Measurements from ENCODE around the gene HRCT1. TPM values are rescaled to one million over a fixed set of nuclear protein-coding genes. Genes with fewer than 3 reads are reported as not detected.

Gene HRCT1
- total and polyA plus RNA-seq, 2 experiments from 2014 or later, result not detected

DNA sequence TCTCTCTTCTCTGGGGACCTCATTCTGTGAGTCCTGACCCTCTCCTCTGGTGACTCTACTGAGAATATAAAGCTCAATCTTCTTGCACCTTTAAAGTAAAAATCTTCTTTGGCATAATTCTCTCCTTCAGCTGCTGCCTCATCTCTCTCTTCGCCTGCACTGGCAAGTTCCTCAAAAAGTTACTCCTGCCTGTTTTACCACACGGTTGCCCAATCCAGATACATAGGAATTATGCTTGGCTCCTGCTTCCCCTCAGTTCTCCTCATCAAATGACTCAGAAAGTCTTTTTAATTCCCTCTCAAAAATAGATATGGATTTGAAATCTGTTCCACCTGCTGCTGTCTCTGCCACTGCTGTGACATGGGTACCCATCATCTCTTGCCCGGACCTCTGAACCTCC lies 14.4 kb upstream of the HRCT1 start:
- H3K9me3 Mint-ChIP-seq, result no peaks in the 10 kb centered on the region
- H3K4me3 Mint-ChIP-seq, result no peak overlapping the region
- no peak overlapping the region for H3K27ac Mint-ChIP-seq
- H3K4me3 ChIP-seq, result no peak overlapping the region
- H3K4me1 ChIP-seq (ENCODE audit: insufficient read depth), result no peaks in the 10 kb centered on the region
- H3F3A ChIP-seq (replicated peaks; ENCODE audit: low read depth), result no peaks in the 10 kb centered on the region
- H2AFZ ChIP-seq, result 0 out of 2 replicates have a peak overlapping the region, but pooled peaks have one; percentile 43
- no peak for ATAC-seq
- H3K4me1 Mint-ChIP-seq, result no peaks in the 10 kb centered on the region
- DNase-seq (ENCODE audit: low spot score), result no peak
- H3K4me2 ChIP-seq, result no peak overlapping the region
- H3K27me3 Mint-ChIP-seq (ENCODE audit: insufficient read depth, low read depth, poor library complexity), result peaks cover 4% of the 10 kb centered on the region
- H3K36me3 ChIP-seq (ENCODE audit: insufficient read depth), result no peaks in the 10 kb centered on the region
- H3K27ac ChIP-seq (ENCODE audit: low read depth), result no peak overlapping the region
- no peaks in the 10 kb centered on the region for H3K36me3 Mint-ChIP-seq (ENCODE audit: low read depth)
- H3K27me3 ChIP-seq (ENCODE audit: insufficient read depth), result no peaks in the 10 kb centered on the region
- no peak for TF ChIP-seq POLR2AphosphoS5 (IDR thresholded peaks at IDR 0.05; ENCODE audit: low read depth)
- TF ChIP-seq, protein P1, sequence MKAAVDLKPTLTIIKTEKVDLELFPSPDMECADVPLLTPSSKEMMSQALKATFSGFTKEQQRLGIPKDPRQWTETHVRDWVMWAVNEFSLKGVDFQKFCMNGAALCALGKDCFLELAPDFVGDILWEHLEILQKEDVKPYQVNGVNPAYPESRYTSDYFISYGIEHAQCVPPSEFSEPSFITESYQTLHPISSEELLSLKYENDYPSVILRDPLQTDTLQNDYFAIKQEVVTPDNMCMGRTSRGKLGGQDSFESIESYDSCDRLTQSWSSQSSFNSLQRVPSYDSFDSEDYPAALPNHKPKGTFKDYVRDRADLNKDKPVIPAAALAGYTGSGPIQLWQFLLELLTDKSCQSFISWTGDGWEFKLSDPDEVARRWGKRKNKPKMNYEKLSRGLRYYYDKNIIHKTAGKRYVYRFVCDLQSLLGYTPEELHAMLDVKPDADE (IDR thresholded peaks at IDR 0.05), result no peak
- TF ChIP-seq ZNF331 (CRISPR knock-in tag; IDR thresholded peaks at IDR 0.05; ENCODE audit: low read depth), result no peak
- TF ChIP-seq ZNF114 (CRISPR knock-in tag; IDR thresholded peaks at IDR 0.05), result no peak
- TF ChIP-seq, protein P2, sequence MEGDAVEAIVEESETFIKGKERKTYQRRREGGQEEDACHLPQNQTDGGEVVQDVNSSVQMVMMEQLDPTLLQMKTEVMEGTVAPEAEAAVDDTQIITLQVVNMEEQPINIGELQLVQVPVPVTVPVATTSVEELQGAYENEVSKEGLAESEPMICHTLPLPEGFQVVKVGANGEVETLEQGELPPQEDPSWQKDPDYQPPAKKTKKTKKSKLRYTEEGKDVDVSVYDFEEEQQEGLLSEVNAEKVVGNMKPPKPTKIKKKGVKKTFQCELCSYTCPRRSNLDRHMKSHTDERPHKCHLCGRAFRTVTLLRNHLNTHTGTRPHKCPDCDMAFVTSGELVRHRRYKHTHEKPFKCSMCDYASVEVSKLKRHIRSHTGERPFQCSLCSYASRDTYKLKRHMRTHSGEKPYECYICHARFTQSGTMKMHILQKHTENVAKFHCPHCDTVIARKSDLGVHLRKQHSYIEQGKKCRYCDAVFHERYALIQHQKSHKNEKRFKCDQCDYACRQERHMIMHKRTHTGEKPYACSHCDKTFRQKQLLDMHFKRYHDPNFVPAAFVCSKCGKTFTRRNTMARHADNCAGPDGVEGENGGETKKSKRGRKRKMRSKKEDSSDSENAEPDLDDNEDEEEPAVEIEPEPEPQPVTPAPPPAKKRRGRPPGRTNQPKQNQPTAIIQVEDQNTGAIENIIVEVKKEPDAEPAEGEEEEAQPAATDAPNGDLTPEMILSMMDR (conservative IDR thresholded peaks at IDR 0.05; ENCODE audit: low read depth in 2 of 2), result no peak
- TF ChIP-seq STAT1 (IDR thresholded peaks at IDR 0.05; ENCODE audit: unreplicated experiment), result no peak
- TF ChIP-seq, protein P3, sequence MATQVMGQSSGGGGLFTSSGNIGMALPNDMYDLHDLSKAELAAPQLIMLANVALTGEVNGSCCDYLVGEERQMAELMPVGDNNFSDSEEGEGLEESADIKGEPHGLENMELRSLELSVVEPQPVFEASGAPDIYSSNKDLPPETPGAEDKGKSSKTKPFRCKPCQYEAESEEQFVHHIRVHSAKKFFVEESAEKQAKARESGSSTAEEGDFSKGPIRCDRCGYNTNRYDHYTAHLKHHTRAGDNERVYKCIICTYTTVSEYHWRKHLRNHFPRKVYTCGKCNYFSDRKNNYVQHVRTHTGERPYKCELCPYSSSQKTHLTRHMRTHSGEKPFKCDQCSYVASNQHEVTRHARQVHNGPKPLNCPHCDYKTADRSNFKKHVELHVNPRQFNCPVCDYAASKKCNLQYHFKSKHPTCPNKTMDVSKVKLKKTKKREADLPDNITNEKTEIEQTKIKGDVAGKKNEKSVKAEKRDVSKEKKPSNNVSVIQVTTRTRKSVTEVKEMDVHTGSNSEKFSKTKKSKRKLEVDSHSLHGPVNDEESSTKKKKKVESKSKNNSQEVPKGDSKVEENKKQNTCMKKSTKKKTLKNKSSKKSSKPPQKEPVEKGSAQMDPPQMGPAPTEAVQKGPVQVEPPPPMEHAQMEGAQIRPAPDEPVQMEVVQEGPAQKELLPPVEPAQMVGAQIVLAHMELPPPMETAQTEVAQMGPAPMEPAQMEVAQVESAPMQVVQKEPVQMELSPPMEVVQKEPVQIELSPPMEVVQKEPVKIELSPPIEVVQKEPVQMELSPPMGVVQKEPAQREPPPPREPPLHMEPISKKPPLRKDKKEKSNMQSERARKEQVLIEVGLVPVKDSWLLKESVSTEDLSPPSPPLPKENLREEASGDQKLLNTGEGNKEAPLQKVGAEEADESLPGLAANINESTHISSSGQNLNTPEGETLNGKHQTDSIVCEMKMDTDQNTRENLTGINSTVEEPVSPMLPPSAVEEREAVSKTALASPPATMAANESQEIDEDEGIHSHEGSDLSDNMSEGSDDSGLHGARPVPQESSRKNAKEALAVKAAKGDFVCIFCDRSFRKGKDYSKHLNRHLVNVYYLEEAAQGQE (IDR thresholded peaks at IDR 0.05; ENCODE audit: unreplicated experiment), result no peak
- no peak for TF ChIP-seq EZH2 (IDR thresholded peaks at IDR 0.05; ENCODE audit: low read depth, unreplicated experiment)
- TF ChIP-seq CREB1 (CRISPR knock-in tag; IDR thresholded peaks at IDR 0.05; ENCODE audit: low read depth), result no peak
- TF ChIP-seq NANOG (IDR thresholded peaks at IDR 0.05; ENCODE audit: borderline replicate concordance), result no peak
- no peak for TF ChIP-seq EZH2phosphoT487 (IDR thresholded peaks at IDR 0.05; ENCODE audit: unreplicated experiment)
- TF ChIP-seq, protein P4, sequence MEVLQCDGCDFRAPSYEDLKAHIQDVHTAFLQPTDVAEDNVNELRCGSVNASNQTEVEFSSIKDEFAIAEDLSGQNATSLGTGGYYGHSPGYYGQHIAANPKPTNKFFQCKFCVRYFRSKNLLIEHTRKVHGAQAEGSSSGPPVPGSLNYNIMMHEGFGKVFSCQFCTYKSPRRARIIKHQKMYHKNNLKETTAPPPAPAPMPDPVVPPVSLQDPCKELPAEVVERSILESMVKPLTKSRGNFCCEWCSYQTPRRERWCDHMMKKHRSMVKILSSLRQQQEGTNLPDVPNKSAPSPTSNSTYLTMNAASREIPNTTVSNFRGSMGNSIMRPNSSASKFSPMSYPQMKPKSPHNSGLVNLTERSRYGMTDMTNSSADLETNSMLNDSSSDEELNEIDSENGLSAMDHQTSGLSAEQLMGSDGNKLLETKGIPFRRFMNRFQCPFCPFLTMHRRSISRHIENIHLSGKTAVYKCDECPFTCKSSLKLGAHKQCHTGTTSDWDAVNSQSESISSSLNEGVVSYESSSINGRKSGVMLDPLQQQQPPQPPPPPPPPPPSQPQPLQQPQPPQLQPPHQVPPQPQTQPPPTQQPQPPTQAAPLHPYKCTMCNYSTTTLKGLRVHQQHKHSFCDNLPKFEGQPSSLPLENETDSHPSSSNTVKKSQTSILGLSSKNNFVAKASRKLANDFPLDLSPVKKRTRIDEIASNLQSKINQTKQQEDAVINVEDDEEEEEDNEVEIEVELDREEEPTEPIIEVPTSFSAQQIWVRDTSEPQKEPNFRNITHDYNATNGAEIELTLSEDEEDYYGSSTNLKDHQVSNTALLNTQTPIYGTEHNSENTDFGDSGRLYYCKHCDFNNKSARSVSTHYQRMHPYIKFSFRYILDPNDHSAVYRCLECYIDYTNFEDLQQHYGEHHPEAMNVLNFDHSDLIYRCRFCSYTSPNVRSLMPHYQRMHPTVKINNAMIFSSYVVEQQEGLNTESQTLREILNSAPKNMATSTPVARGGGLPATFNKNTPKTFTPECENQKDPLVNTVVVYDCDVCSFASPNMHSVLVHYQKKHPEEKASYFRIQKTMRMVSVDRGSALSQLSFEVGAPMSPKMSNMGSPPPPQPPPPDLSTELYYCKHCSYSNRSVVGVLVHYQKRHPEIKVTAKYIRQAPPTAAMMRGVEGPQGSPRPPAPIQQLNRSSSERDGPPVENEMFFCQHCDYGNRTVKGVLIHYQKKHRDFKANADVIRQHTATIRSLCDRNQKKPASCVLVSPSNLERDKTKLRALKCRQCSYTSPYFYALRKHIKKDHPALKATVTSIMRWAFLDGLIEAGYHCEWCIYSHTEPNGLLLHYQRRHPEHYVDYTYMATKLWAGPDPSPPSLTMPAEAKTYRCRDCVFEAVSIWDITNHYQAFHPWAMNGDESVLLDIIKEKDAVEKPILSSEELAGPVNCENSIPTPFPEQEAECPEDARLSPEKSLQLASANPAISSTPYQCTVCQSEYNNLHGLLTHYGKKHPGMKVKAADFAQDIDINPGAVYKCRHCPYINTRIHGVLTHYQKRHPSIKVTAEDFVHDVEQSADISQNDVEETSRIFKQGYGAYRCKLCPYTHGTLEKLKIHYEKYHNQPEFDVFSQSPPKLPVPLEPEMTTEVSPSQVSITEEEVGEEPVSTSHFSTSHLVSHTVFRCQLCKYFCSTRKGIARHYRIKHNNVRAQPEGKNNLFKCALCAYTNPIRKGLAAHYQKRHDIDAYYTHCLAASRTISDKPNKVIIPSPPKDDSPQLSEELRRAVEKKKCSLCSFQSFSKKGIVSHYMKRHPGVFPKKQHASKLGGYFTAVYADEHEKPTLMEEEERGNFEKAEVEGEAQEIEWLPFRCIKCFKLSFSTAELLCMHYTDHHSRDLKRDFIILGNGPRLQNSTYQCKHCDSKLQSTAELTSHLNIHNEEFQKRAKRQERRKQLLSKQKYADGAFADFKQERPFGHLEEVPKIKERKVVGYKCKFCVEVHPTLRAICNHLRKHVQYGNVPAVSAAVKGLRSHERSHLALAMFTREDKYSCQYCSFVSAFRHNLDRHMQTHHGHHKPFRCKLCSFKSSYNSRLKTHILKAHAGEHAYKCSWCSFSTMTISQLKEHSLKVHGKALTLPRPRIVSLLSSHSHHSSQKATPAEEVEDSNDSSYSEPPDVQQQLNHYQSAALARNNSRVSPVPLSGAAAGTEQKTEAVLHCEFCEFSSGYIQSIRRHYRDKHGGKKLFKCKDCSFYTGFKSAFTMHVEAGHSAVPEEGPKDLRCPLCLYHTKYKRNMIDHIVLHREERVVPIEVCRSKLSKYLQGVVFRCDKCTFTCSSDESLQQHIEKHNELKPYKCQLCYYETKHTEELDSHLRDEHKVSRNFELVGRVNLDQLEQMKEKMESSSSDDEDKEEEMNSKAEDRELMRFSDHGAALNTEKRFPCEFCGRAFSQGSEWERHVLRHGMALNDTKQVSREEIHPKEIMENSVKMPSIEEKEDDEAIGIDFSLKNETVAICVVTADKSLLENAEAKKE (CRISPR knock-in tag; IDR thresholded peaks at IDR 0.05), result no peak
- TF ChIP-seq JUNB (IDR thresholded peaks at IDR 0.05; ENCODE audit: unreplicated experiment), result no peak
- no peaks in the 10 kb centered on the region for H4K20me1 ChIP-seq (replicated peaks; ENCODE audit: insufficient read depth)
- no peaks in the 10 kb centered on the region for H3K9me2 ChIP-seq (ENCODE audit: insufficient read depth)
- no peaks in the 10 kb centered on the region for H3K79me2 ChIP-seq (replicated peaks; ENCODE audit: insufficient read depth)
